Calu3 (cell line): Measurements from ENCODE around the gene CPTP. TPM values are rescaled to one million over a fixed set of nuclear protein-coding genes. Genes with fewer than 3 reads are reported as not detected.

Experiments used
- BruUV-seq: library from RNA; stranded (reverse); fragments of 400-500 nt; replicated peaks from 2 replicates; lab custom pipeline; 2021; lab: Mats Ljungman, UMichigan
- CTCF ChIA-PET: fragments of 300-600 bp; sonication (Branson Sonifier 250); formaldehyde crosslinking; loops from one replicate; lab custom pipeline; 2022; ENCODE audit warnings: antibody characterized with exemption; lab: Charles Lee
- DNase-seq: peaks from one replicate; pipeline ENCODE4 v3.0.0; 2022
- H3K27ac Mint-ChIP-seq: one replicate; pipeline ENCODE4 v1.8.0; 2022; ENCODE audit warnings: mixed read lengths; ENCODE audit not compliant: unreplicated experiment
- H3K27me3 Mint-ChIP-seq: one replicate; pipeline ENCODE4 v1.8.0; 2022; ENCODE audit warnings: mixed read lengths; ENCODE audit not compliant: unreplicated experiment
- H3K36me3 Mint-ChIP-seq: one replicate; pipeline ENCODE4 v1.8.0; 2022; ENCODE audit warnings: mild to moderate bottlenecking, moderate library complexity, mixed read lengths; ENCODE audit not compliant: insufficient read depth, unreplicated experiment
- H3K4me1 Mint-ChIP-seq: one replicate; pipeline ENCODE4 v1.8.0; 2022; ENCODE audit warnings: mild to moderate bottlenecking, low read depth, mixed read lengths; ENCODE audit not compliant: unreplicated experiment
- H3K4me3 Mint-ChIP-seq: one replicate; pipeline ENCODE4 v1.8.0; 2022; ENCODE audit warnings: mild to moderate bottlenecking, low read depth, moderate library complexity, mixed read lengths; ENCODE audit not compliant: unreplicated experiment
- H3K9me3 Mint-ChIP-seq: one replicate; pipeline ENCODE4 v1.8.0; 2022; ENCODE audit warnings: low read depth, mixed read lengths; ENCODE audit not compliant: unreplicated experiment
- CTCF ChIP-seq: fragments of 200-600 bp; IDR thresholded peaks from one replicate; pipeline ENCODE4 v1.8.0; 2022; ENCODE audit warnings: antibody characterized with exemption; ENCODE audit not compliant: unreplicated experiment
- intact Hi-C: fragments of 100-400 bp; cut with micrococcal nuclease; formaldehyde crosslinking; loops from one replicate; pipeline ENCODE4 v1.10.0; 2022; ENCODE audit not compliant: unreplicated experiment
- total RNA-seq: library from RNA; stranded (reverse); gene quantifications from 2 replicates; pipeline ENCODE4 v1.2.3, GENCODE V29; 2022

CPTP gene
- total RNA-seq, 1 experiment from 2014 or later = 20.1 TPM

GRCh38 chr1:1311107-1312104, 13.2 kb upstream of the CPTP start:
- no peak for TF ChIP-seq CTCF
- TSS peak; percentile 14 for BruUV-seq
- Mint-ChIP-seq H3K9me3 (no peaks in the 10 kb centered on the region), H3K27ac (no peak overlapping the region), H3K36me3 (peaks cover 84% of the 10 kb centered on the region), H3K27me3 (no peaks in the 10 kb centered on the region), H3K4me3 (no peak overlapping the region), H3K4me1 (no peaks in the 10 kb centered on the region)
- intact Hi-C loops = no loop called here
- CTCF ChIA-PET = no interaction called here
- DNase-seq = no peak

GRCh38 chr1:1312450-1313314, 11.9 kb upstream of the CPTP start:
- H3K4me3 Mint-ChIP-seq = no peak overlapping the region
- peaks cover 83% of the 10 kb centered on the region for H3K36me3 Mint-ChIP-seq
- intact Hi-C loops = no loop called here
- H3K27ac Mint-ChIP-seq = no peak overlapping the region
- TSS peak; percentile 30 for BruUV-seq
- H3K4me1 Mint-ChIP-seq = no peaks in the 10 kb centered on the region
- CTCF ChIA-PET = no interaction called here
- H3K9me3 Mint-ChIP-seq = no peaks in the 10 kb centered on the region
- no peaks in the 10 kb centered on the region for H3K27me3 Mint-ChIP-seq
- TF ChIP-seq CTCF = no peak
- DNase-seq = no peak

- no peak overlapping the region for H3K27ac Mint-ChIP-seq
- H3K4me3 Mint-ChIP-seq = no peak overlapping the region
- intact Hi-C loops = no loop called here
- BruUV-seq = no TSS peak
- CTCF ChIA-PET = no interaction called here
- H3K36me3 Mint-ChIP-seq = peaks cover 82% of the 10 kb centered on the region
- no peaks in the 10 kb centered on the region for H3K27me3 Mint-ChIP-seq
- no peak for DNase-seq
- no peak for TF ChIP-seq CTCF
- no peaks in the 10 kb centered on the region for H3K9me3 Mint-ChIP-seq
- H3K4me1 Mint-ChIP-seq = no peaks in the 10 kb centered on the region
Measured at GRCh38 chr1:1313500-1314236, 10.9 kb upstream of the CPTP start.

GRCh38 chr1:1314237-1314586, 10.4 kb upstream of the CPTP start:
- Mint-ChIP-seq H3K9me3 (no peaks in the 10 kb centered on the region), H3K36me3 (peaks cover 81% of the 10 kb centered on the region), H3K27me3 (no peaks in the 10 kb centered on the region), H3K27ac (no peak overlapping the region), H3K4me3 (no peak overlapping the region), H3K4me1 (peaks cover 3% of the 10 kb centered on the region)
- no peak for DNase-seq
- TF ChIP-seq CTCF = no peak
- intact Hi-C loops = no loop called here
- no TSS peak for BruUV-seq
- CTCF ChIA-PET = no interaction called here
